HG02943 (cell line): ENCODE results near the gene XPO1.
"Not testable (repeated sequence)": the region's sequence is repeated elsewhere in the genome, so short reads cannot be mapped to it uniquely, and the experiment has no call there.

Experiments
- ATAC-seq: cut with Tn5 transposase; IDR thresholded peaks from one replicate; pipeline ENCODE4 v1.9.1; 2021; ENCODE audit warnings: mild to moderate bottlenecking, low read depth, moderate library complexity; ENCODE audit not compliant: unreplicated experiment

Gene XPO1

GRCh38 chr2:61538200-61538919 is at the start of gene XPO1:
TSS of gene XPO1 (minus strand) at chr2:61538356. CDS start at chr2:61533897, 4,459 bp downstream.
- peak; percentile 79 for ATAC-seq

GRCh38 chr2:61586928-61587327 is 48.8 kb upstream of the XPO1 start:
- ATAC-seq = not testable (repeated sequence)

- ATAC-seq = no peak
These were observed 47.2 kb upstream of the XPO1 start for GRCh38 chr2:61585383-61585782.

- ATAC-seq = not testable (repeated sequence)
These were observed 46.2 kb upstream of the XPO1 start for GRCh38 chr2:61584368-61584767.

- ATAC-seq = no peak
These were observed 44.0 kb upstream of the XPO1 start for GRCh38 chr2:61582165-61582564.

- no peak for ATAC-seq
These were observed 43.6 kb upstream of the XPO1 start for GRCh38 chr2:61581716-61582115.

GRCh38 chr2:61575447-61575859 is 37.3 kb upstream of the XPO1 start:
- ATAC-seq = no peak

GRCh38 chr2:61566566-61566965 is 28.4 kb upstream of the XPO1 start:
- no peak for ATAC-seq

- ATAC-seq = no peak
These were observed 24.5 kb upstream of the XPO1 start for GRCh38 chr2:61562615-61563014.

- no peak for ATAC-seq
These were observed 20.0 kb upstream of the XPO1 start for GRCh38 chr2:61558160-61558559.

- ATAC-seq = no peak
These were observed 19.2 kb upstream of the XPO1 start for GRCh38 chr2:61557381-61557780.

- no peak for ATAC-seq
These were observed 16.4 kb upstream of the XPO1 start for GRCh38 chr2:61554604-61555003.

- ATAC-seq = no peak
These were observed 12.4 kb upstream of the XPO1 start for GRCh38 chr2:61550375-61551209.

GRCh38 chr2:61549546-61549945 is 11.4 kb upstream of the XPO1 start:
- ATAC-seq = no peak

- ATAC-seq = no peak
These were observed 4.9 kb upstream of the XPO1 start for GRCh38 chr2:61543062-61543461.

- ATAC-seq = not testable (repeated sequence)
These were observed 2.0 kb upstream of the XPO1 start for GRCh38 chr2:61540167-61540566.

GRCh38 chr2:61538920-61539520 is 864 bp upstream of the XPO1 start:
- peak; percentile 1 for ATAC-seq

- ATAC-seq = no peak
These were observed 281 bp downstream of the XPO1 start for GRCh38 chr2:61537950-61538199.

GRCh38 chr2:61537277-61537949 is 743 bp downstream of the XPO1 start:
- ATAC-seq = no peak

- peak; percentile 50 for ATAC-seq
These were observed 1.4 kb downstream of the XPO1 start for GRCh38 chr2:61536572-61537276.
